HG03457 (cell line): ENCODE measurements around the gene SHKBP1.
"Not testable (repeated sequence)": the region's sequence is repeated elsewhere in the genome, so short reads cannot be mapped to it uniquely, and the experiment has no call there.

Experiments used
- ATAC-seq: cut with Tn5 transposase; IDR thresholded peaks from one replicate; pipeline ENCODE4 v1.9.1; 2021; ENCODE audit warnings: moderate number of reproducible peaks; ENCODE audit not compliant: unreplicated experiment

SHKBP1 gene

GRCh38 chr19:40582467-40582866 is 5.8 kb downstream of the SHKBP1 start:
- no peak for ATAC-seq

- ATAC-seq = no peak
Measured at GRCh38 chr19:40583283-40583682, 6.6 kb downstream of the SHKBP1 start.

GRCh38 chr19:40584007-40584406 is 7.3 kb downstream of the SHKBP1 start:
- no peak for ATAC-seq

- no peak for ATAC-seq
Measured at GRCh38 chr19:40585241-40585981, 8.7 kb downstream of the SHKBP1 start.

- ATAC-seq = no peak
Measured at GRCh38 chr19:40585982-40586422, 9.3 kb downstream of the SHKBP1 start.

- ATAC-seq = no peak
Measured at GRCh38 chr19:40586611-40587010, 9.9 kb downstream of the SHKBP1 start.

- no peak for ATAC-seq
Measured at GRCh38 chr19:40588110-40588854, 11.6 kb downstream of the SHKBP1 start.

- no peak for ATAC-seq
Measured at GRCh38 chr19:40588926-40589569, 12.4 kb downstream of the SHKBP1 start.

- no peak for ATAC-seq
Measured at GRCh38 chr19:40589591-40590429, 13.1 kb downstream of the SHKBP1 start.

- no peak for ATAC-seq
Measured at GRCh38 chr19:40590464-40591265, 14.0 kb downstream of the SHKBP1 start.

- ATAC-seq = not testable (repeated sequence)
Measured at GRCh38 chr19:40591724-40592123, 15.1 kb downstream of the SHKBP1 start.

GRCh38 chr19:40592170-40592569 is 15.5 kb downstream of the SHKBP1 start:
- ATAC-seq = no peak

GRCh38 chr19:40594255-40594654 is 17.6 kb downstream of the SHKBP1 start:
- no peak for ATAC-seq

- no peak for ATAC-seq
Measured at GRCh38 chr19:40594657-40595091, 18.0 kb downstream of the SHKBP1 start.

- no peak for ATAC-seq
Measured at GRCh38 chr19:40596608-40597328, 20.1 kb downstream of the SHKBP1 start.

GRCh38 chr19:40597329-40597838 is 20.7 kb downstream of the SHKBP1 start:
- no peak for ATAC-seq

- no peak for ATAC-seq
Measured at GRCh38 chr19:40598121-40598917, 21.6 kb downstream of the SHKBP1 start.

- no peak for ATAC-seq
Measured at GRCh38 chr19:40598918-40599307, 22.2 kb downstream of the SHKBP1 start.
